ENCODE data around the gene GPRC5C. TPM values are rescaled to one million over a fixed set of nuclear protein-coding genes. Genes with fewer than 3 reads are reported as not detected.
A peak's percentile ranks its signal among the peaks of the same experiment; 100 is the strongest.

GPRC5C gene
- total RNA-seq, 1 donor = 0.43 TPM

GRCh38 chr17:74491626-74492025, 59.7 kb downstream of the GPRC5C start:
- no peak for DNase-seq (ENCODE audit: low read depth)
- no peak for TF ChIP-seq CTCF (IDR thresholded peaks at IDR 0.05; ENCODE audit: insufficient read depth, low read depth, low read length)
- no peak overlapping the region for H3K4me3 ChIP-seq (ENCODE audit: low read depth, low read length)

DNA sequence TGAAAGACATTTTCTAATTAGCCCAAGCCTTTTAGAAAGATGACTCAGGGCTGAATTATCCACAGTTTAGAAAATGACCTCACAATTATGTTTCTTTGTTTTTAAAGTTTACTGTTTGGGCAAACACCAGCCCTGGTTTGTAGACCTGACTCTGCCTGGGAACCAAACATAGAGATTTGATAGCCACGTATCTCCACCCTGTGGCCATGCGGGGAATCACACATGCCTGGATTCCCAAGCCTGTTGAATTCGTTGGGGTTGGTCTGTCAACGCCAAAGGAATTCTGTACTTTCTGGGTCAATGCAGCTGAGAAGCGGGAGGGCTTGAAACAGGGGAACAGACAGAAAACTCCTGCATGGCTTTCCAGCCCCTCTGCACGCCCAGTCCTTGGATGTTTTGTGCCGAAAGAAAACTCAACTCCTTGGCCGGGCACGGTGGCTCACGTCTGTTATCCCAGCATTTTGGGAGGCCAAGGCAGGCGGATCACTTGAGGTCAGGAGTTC, 61.5 kb downstream of the GPRC5C start:
- no peak overlapping the region for H3K4me3 ChIP-seq (ENCODE audit: low read depth, low read length)
- peak; percentile 83 for TF ChIP-seq CTCF (IDR thresholded peaks at IDR 0.05; ENCODE audit: insufficient read depth, low read depth, low read length)
- peak; percentile 54 for DNase-seq (ENCODE audit: low read depth)

Small RNAs within 50 kb of the gene (small RNA-seq; reads per million reads assigned to genes)
- gene RNA5SP448 = not detected

Other genes with a start within 250 kb of the GPRC5C start
- gene RPL38, start 228.4 kb upstream of the GPRC5C start, total RNA-seq = 649 and 860 TPM in 2 replicates
- 1.3 TPM in 2 replicates for gene TTYH2, start 218.5 kb upstream of the GPRC5C start, total RNA-seq
- gene DNAI2, start 157.9 kb upstream of the GPRC5C start, total RNA-seq = not detected in 2 replicates
- not detected in 2 replicates for gene KIF19, start 105.9 kb upstream of the GPRC5C start, total RNA-seq
- not detected in 2 replicates for gene BTBD17, start 70.2 kb upstream of the GPRC5C start, total RNA-seq
- not detected in 2 replicates for gene GPR142, start 64.6 kb upstream of the GPRC5C start, total RNA-seq
- gene CD300A, start 34.5 kb downstream of the GPRC5C start, total RNA-seq = not detected in 2 replicates
- not detected in 2 replicates for gene CD300LB, start 99.4 kb downstream of the GPRC5C start, total RNA-seq
- not detected in 2 replicates for gene CD300C, start 114.0 kb downstream of the GPRC5C start, total RNA-seq
- not detected in 2 replicates for gene CD300H, start 135.4 kb downstream of the GPRC5C start, total RNA-seq
- not detected in 2 replicates for gene CD300LD, start 160.2 kb downstream of the GPRC5C start, total RNA-seq
- not detected in 2 replicates for gene CD300E, start 191.7 kb downstream of the GPRC5C start, total RNA-seq

All from fibroblast of villous mesenchyme (primary cell).